COR-L47 (cell line): Measurements from ENCODE around the gene SLC39A2.
A peak's percentile ranks its signal among the peaks of the same experiment; 100 is the strongest.
"Not testable (repeated sequence)": the region's sequence is repeated elsewhere in the genome, so short reads cannot be mapped to it uniquely, and the experiment has no call there.

Experiments used
- DNase-seq: peaks from one replicate; lab custom pipeline; 2025; lab: John Stamatoyannopoulos, UW

The SLC39A2 gene

DNA sequence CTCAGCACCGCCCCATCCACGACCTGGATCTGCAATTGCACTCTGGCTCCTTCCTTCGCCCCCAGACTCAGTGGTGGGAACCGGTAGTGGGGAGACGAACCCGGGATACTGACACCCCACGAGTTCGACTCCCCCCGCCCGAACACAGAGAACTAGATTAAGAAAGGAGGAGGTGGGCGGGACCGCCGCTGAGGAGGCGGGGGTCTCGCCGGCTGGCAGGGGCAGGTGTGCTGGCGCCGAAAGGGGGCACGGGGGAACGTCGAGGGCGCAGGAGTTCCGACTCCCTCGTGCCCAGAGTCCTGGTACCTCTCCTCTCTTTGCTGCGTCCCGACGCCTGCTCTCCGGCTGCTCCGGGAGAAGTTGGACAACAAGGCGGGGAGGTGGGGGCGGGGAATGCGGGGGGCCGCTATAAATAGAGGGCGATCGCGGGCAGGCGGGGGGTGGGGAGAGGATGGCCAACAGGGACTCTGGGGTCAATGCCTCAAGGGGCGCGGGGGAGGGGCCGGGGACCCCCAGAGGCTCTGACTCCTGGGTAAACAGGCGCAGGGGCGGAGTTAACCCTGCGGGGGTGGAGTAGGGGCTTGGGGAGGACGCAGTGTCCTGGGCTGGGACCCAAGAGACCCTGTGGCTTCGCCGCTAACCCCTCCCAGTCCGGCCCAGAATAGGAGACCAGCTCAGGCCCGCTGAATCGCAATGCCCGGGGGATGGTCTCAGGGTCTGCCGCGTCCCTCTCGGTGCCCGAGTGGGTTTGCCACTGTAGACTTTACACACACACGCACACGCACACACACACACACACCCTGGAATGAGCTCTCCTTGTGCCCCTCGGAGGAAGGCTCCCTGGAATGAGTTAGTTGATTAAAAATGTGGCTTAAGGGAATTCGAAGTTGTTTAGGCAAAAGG lies 26.5 kb downstream of the SLC39A2 start:
- no peak for DNase-seq

DNA sequence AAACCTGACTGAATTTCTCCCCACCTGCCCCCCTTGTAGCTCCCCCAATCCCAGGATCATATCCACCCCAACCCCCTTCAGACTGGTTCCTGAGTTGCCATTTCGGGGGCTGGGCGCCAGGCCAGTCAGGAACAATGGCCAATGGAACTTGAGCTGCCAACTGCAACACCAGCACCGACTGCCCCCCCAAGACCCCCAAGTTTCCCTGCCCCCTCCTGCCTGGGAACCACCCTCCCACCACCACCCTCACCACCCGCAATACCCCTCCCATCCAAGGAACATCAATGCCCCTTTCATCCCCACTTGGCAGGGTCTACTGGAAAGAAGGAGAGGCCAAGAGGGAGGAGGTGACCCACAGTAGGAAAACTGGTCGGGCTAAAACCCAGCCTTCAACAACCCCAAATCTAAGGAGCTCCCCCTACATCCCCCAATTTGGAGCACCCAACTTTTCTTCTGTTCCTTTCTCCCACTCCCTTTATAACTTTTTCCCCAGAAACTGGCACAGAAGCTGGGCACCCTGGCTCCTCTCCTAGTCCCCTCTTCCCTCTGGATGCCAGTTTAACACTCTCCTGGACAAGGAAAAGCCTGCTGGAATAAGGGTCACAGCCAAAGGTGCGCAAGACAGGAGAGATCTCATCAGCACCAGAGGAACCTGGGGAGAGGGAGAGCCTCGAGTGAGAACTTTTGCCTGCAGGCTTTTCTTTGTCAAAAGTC lies 27.3 kb downstream of the SLC39A2 start:
- DNase-seq: no peak

DNA sequence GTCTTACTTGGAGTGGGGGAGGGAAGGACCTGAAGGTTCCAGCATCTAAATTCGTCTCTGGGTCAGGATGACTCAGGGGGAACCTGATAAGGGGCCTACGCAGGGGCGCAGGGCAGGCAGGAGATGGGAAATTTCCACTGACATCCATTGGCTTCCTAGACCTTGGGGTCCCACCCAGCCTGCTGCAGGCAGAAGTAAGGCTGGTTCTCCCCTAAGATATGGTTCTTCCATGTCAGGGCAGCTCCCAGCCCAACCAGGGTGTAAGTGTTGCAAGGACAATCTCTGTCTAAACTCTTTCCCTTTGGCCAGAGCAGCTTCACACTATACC lies 27.9 kb downstream of the SLC39A2 start:
- DNase-seq: no peak

DNA sequence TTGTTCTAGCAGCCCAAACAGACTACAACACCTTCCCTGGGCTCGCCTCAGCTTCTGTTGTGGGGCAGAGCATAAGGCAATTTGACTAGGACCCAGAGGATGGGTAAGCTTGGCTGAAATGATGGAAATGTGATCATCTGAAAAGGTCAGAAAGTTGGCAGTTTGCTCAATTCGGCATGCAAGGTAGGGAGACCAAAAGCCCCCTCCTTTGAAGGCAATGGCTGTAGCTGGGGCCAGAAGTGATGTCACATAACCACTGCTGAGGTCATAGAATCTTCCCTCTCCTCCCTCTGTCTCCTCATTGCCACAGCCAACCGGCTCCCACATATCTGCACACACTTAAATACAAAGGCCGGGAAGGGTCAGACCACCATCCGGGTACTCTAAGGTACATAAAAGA lies 30.8 kb downstream of the SLC39A2 start, which contains the start of gene TPPP2:
Gene TPPP2 (plus strand): TSS at position 301 of the 400 bp plus-strand sequence. CDS start 365 bp downstream, outside the sequence.
- no peak for DNase-seq

DNA sequence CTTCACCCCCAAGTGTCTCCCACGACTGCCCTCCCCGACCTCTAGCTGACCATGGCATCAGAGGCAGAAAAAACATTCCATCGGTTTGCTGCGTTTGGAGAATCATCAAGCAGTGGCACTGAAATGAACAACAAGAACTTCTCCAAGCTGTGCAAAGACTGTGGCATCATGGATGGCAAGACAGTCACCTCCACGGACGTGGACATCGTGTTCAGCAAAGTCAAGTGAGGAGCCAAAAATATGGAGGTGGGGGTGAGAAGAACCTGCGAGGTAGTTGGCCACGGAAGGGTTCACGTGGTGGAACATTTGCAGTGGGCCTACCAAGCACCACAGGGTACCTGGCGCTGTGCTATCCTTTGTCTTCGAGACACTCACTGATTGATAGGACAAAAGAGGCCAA lies 31.4 kb downstream of the SLC39A2 start:
- no peak for DNase-seq

DNA sequence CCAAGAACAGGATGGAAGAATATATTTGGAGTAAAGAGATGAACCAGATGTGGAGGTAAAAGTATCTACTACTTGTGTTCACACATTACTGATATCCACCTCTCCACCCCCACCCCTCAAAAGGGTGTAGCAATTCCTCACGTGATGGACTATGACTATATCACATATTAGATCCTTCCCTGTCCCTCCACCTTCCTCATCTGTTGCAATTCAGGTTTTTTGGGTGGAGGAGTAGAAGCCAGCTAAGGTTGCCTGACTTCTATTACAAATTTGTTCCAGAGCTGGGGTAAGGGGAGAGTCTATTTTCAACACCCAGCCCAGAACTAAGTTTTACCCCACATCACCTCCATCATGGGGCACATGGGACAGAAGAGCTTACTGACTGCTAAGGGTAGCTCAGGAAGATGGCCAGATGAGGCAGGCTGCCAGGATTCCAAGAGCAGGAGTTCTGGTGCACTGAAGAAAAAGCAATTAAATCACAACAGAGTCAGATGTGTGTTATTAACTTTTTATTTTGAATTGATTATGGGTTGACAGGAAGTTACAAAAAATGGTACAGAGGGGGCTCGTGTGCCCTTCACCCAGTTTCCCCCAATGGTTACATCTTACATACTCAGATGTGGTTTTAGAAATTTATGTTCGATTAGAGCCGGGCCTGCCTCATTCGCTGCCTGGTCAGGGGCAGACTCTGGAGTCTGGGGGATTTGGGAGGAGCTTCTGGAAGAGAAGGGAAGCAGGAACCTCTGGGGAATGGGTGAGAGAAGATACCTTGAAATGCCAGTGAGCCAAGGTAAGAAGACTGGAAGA lies 33.4 kb downstream of the SLC39A2 start:
- no peak for DNase-seq

DNA sequence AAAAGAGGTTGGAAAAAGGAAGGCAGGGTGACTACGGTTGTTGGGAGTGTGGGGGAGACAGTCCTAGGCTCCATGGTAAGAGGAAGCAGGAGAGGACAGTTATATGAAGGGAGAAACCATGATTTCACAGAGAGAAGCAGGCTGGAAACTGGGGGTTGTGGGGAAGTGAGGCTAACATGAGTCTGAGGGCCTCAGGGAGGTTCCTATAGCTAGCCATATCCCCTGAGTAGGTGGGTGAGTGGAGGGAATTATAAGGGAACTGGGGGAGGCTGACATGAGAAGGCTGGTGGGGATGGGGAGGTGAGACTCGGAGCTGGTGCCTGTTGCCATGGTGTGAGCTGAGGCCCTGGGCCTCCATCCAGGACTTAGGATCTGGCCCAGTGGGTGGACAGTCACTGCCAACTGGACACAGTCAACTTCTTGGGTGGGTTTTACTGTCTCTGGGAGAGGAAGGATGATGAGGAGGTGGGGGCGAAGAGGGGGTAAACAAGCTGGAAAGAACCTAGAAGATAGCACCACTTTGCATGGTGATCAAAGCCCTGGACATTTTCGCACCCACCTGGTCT lies 34.1 kb downstream of the SLC39A2 start:
- DNase-seq: no peak

DNA sequence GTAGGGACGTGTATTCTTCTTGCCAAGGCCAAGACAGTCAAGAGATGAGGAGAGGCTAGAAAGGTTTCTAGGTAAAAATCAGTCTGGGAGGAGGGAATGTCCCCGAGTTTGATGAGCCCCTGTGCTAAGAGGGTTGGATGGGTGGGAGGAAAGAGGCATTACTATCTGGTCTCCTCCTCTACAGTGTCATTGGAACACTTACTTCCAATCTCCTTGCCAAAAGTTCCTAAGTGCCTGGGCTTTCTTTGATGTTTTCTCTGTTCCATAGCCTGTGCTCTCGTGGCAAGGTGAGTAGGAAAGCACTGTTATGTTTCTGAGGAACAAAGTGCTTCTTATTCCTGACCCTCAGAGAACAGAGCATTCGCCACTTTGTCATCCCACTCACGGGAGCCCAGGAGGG lies 35.6 kb downstream of the SLC39A2 start, which contains the start of gene RNASE13:
Gene RNASE13 (minus strand): TSS at position 101 of the 400 bp plus-strand sequence. CDS start 519 bp downstream, outside the sequence.
- no peak for DNase-seq

DNA sequence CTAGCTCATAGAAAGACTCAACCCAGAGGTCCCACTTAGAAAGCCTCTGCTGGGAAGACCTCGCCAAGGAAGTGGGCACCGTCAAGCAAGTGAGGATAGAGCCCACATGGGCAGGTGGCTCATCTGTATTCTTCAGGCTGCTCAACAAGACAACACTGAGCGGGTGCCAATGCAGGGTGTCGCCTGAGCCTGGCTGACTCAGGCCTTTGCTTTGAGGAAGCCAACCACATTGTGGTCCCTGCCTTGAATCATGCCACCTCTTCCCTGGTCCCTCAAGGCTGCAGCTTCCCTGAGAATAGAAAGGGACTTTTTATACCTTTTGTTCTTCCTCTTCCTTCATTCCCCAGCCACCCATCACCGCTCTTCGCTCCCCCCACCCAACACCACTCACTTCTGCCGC lies 37.7 kb downstream of the SLC39A2 start:
- DNase-seq: no peak

DNA sequence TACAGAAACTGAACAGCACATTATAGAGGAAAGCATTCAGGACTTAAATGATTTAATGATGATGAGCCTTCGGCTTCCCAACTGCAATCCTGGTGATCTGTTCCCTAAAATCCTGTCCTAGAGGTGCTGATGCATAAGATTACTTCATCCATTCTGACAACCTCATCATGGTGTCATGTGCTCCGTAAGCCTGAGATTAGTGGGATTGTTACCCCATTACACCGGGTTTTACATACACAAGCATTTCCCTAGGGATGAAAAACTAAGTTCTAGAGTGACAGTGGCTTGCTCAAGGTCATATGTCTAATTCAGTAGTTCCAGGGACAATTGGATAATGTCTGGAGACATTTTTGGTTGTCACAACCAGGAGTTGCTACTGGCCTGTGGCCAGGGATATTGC lies 38.1 kb downstream of the SLC39A2 start:
- DNase-seq: no peak

DNA sequence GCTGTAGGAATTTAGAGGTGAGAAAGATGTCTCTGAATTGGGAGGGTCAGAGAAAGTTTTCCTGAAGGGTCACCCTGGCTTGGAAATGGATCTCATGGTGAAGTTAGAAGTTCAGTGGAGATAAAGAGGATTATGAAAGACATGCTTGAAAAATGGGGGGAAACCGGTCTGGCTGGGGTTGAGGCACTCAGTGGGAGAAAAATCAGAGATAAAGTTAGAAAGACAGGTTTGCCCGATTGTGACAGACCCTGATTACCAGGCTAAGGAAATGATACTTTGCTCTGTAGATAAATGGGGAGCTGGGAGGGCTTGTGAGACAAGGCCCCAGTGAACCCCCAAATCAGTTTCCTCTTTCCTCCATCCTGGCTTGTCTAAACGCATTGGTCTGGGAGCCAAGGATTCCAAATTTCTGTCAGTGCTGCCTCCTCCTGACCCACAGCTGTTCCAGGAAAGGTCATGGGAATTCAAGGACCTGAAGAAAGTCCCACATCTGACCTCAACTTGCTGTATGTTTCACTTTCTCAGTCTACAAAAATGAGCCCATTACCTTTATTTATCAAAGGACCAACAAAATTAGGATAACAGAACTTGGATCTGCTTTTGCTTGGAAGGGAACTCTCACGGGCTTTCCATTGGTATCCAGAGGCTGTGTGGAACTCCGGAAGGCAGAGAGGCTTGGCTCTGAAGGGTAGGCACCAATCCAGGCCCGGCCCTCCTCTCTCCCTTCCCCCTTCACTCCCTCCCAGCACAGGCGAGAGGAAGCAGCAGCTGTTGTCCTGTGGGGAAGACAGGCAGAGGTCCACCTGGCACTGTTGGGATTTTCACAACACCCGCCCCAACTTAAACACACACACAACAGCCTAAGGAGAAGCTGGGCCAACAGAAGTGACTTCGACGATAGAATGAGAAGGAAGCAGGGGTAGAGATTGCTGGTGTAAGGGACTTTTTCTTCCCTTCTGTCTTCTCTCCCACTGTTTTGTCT lies 39.6 kb downstream of the SLC39A2 start:
- DNase-seq: peak; percentile 35

DNA sequence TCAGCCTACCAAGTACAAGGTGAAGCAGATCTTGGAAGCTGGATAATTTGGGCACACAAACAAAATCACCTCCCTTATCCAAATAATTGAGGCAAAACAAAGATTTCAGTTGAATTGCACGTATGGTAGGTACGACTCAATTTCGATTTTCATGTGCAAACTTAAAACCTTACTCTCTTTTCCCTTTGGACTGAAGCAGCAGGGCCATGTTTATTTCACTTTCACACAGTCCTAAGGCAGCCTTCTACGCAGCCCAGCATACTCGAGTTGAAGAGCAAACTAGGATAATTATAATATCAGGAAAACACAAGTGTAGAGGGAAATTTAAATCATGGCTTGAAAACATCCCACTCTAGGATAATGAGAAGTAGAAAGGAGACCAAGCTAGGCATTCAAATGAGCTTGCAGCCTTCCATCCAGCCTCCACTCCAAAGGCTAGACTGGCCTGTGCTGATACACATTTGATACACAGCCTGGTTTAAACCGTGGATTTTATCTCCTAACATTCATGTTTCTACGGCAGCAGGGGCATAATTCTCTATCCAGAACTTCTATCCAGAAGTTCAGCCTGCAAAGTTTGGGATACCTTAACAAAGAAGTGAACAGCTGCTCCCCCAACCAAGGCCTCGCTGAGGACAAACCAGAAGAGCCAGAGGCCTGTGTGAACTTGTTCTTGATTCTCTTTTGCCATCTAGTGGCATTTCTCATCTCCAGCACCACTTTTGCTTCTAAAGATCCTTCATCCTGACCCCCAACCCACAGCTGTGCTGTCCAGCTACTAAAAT lies 40.7 kb downstream of the SLC39A2 start:
- DNase-seq: peak; percentile 33

DNA sequence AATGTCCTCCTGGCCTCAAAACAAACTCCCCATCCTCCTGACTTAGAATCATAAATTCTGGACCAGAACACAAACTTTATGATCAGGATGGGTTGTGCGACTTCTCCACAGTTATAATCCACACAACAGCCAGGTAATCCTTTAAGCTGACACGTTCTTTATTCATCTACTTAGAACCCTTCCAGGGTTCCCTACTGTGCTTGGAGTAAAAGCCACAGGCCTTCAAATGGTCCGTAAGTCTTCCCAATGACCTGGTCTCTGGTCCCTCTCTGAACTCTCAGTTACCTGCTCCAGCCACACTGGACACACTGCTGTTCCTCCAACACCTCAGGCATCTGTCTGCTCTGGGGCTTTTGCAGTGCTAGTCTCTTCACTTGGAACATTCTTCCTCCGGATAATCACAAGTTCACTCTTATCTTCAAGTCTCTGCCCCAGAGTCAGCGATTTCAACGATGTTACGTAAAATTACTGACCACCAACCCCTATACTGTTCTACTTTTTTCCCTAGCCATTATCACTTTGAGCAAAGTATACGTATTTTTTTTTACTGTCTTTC lies 41.4 kb downstream of the SLC39A2 start:
- DNase-seq: no peak

DNA sequence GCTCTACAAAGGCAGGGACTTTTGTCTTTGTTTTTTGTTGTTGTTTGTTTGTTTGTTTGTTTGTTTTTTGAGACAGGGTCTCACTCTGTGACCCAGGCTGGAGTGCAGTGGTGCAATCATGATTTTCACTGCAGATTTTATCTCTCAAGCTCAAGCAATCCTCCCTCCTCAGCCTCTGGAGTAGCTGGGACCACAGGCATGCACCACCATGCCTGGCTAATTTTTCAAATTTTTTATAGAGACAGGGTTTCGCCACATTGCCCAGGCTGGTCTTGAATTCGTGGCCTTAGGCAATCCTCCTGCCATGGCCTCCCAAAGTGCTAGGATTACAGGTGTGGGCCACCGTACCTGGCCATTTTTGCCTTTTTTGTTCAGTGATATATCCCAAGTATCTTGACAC lies 41.8 kb downstream of the SLC39A2 start:
- not testable (repeated sequence) for DNase-seq

DNA sequence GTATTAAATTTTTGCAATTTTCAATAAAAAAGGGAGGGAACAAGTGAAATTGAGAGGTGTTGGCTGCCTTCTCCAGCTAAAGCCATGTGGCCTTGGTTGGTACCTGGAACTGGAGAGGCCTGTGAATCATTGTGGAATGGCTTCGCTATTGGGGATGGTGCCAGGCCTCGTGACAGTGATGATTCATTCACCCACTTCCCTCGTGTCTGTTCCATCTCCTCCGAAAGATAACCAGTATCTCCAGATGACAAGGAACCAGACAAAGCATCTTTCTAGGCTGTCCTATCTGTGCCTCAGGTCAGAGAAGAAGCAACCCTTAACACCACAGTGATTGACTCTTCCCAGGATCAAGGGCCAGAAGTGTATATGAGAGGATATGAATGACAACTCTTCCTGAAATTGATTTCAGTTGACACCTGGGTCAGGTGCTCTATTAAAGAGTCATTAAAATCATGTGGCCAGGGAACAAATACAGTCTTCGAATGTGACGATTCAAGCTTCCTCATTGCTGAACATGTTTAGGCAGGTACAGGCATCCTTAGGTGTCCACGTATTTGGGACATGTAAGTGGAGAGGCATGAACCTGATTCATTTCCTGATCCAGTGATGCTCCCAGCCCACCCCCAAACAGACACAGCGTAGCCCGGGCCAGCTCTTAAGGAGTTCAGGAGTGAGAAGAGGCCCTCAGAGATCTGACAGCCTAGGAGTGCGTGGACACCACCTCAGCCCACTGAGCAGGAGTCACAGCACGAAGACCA lies 42.8 kb downstream of the SLC39A2 start, which contains the start of gene RNASE7:
Gene RNASE7 (plus strand): TSS at position 687 of the 758 bp plus-strand sequence. CDS start 631 bp downstream, outside the sequence.
- DNase-seq: no peak

DNA sequence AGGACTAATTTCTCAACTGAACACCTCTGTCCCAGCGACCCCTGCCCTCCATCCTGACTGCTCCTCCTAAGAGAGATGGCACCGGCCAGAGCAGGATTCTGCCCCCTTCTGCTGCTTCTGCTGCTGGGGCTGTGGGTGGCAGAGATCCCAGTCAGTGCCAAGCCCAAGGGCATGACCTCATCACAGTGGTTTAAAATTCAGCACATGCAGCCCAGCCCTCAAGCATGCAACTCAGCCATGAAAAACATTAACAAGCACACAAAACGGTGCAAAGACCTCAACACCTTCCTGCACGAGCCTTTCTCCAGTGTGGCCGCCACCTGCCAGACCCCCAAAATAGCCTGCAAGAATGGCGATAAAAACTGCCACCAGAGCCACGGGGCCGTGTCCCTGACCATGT lies 43.8 kb downstream of the SLC39A2 start:
- no peak for DNase-seq

DNA sequence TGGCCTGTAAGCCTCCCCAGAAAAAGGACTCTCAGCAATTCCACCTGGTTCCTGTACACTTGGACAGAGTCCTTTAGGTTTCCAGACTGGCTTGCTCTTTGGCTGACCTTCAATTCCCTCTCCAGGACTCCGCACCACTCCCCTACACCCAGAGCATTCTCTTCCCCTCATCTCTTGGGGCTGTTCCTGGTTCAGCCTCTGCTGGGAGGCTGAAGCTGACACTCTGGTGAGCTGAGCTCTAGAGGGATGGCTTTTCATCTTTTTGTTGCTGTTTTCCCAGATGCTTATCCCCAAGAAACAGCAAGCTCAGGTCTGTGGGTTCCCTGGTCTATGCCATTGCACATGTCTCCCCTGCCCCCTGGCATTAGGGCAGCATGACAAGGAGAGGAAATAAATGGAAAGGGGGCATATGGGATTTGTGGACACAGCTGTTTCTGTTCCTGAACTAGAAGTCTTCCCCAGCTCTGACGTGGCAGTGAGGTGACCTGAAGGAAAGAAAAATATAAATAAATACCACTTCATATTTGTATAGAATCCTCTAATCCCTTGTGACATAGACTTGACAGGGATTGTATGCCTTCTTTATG lies 44.4 kb downstream of the SLC39A2 start:
- no peak for DNase-seq

DNA sequence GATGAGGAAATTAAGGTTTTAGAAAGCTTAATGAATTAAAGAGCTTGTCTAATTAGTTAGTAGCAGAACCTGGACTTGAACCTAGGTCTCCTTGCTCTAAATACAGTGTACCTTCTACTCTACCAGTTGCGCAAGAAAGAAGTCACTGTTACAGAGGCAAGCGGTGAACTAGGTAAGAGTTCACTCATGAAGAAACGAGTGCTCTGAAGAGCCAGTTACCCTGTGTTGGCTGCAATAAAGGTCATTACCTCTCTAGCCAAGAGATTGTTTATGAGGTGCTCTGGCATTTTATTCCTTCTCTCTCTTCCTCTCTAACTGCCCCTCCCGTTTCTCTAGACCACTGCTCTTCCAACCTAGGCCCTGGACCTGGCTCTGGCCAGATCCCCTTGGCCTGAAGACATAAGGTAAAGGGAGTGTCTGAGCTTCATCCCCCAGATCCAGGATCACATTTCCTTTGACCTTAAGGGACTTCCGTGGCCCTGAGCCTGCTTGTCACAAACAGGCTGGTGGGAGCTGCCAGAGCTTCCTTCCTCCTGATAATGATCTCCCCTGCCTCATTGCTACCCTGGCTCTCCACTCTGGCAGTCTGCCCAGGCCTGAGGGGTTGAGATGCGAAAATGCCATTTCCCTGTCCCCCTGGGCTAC lies 45.0 kb downstream of the SLC39A2 start:
- no peak for DNase-seq
